RWPE2 (cell line): ENCODE results near the gene C2orf68.

Experiments used
- ATAC-seq: fragments of 200-7000 bp; cut with Tn5 transposase; 3 replicates; pipeline ENCODE4 v1.9.1; 2021; ENCODE audit warnings: low read depth
- DNase-seq: peaks from one replicate; pipeline ENCODE4 v3.0.0-alpha.2; 2020; ENCODE audit warnings: low spot score
- H3K27ac ChIP-seq: fragments of 450-650 bp; 2 replicates; pipeline ENCODE4 v1.5.1; 2017; ENCODE audit warnings: mild to moderate bottlenecking; ENCODE audit not compliant: poor library complexity, severe bottlenecking
- H3K27me3 ChIP-seq: fragments of 250-450 bp; sonication (Bioruptor Pico); 2 replicates; pipeline ENCODE4 v1.5.1; 2021; ENCODE audit warnings: mild to moderate bottlenecking, moderate library complexity; ENCODE audit not compliant: insufficient read depth, poor library complexity, severe bottlenecking
- H3K36me3 ChIP-seq: fragments of 250-450 bp; sonication (Bioruptor Pico); 2 replicates; pipeline ENCODE4 v1.5.1; 2020; ENCODE audit warnings: low read depth, mild to moderate bottlenecking, moderate library complexity
- H3K4me1 ChIP-seq: fragments of 250-450 bp; sonication (Bioruptor Pico); 2 replicates; pipeline ENCODE4 v1.5.1; 2021; ENCODE audit warnings: mild to moderate bottlenecking, moderate library complexity; ENCODE audit not compliant: insufficient read depth, poor library complexity, severe bottlenecking
- H3K4me3 ChIP-seq: fragments of 250-450 bp; sonication (Bioruptor Pico); 2 replicates; pipeline ENCODE4 v1.5.1; 2021; ENCODE audit warnings: mild to moderate bottlenecking, moderate library complexity; ENCODE audit not compliant: severe bottlenecking
- H3K9me3 ChIP-seq: fragments of 250-450 bp; sonication (Bioruptor Pico); 2 replicates; pipeline ENCODE4 v1.5.1; 2021; ENCODE audit warnings: mild to moderate bottlenecking, moderate library complexity; ENCODE audit not compliant: severe bottlenecking
- TF ChIP-seq, protein P1 (sequence below): fragments of 450-650 bp; IDR thresholded peaks from one replicate; pipeline ENCODE4 v1.5.1; 2017; ENCODE audit warnings: mild to moderate bottlenecking, moderate library complexity; ENCODE audit not compliant: poor library complexity, severe bottlenecking

Gene C2orf68

DNA sequence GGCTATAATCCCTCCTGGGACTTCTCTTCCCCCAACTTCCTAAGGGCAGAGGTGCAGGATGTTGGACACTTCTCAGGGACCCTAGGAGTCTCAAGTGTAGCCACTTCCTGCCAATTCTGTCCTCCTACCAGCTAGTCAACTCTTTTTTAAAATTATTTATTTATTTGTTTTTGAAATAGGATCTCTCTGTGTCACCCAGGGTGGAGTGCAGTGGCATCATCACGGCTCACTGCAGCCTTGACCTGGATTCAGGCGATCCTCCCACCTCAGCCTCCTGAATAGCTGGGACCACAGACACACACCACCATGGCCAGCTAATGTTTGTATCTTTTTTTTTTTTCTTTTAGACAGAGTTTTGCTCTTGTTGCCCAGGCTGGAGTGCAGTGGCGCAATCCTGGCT is 44.6 kb upstream of the C2orf68 start:
- H3K27me3 ChIP-seq = no peaks in the 10 kb centered on the region
- ATAC-seq (no peak; the same call in 2 of the 3 replicates), DNase-seq (no peak)
- H3K4me1 ChIP-seq = no peaks in the 10 kb centered on the region
- H3K27ac ChIP-seq = no peak overlapping the region
- TF ChIP-seq, protein P1, sequence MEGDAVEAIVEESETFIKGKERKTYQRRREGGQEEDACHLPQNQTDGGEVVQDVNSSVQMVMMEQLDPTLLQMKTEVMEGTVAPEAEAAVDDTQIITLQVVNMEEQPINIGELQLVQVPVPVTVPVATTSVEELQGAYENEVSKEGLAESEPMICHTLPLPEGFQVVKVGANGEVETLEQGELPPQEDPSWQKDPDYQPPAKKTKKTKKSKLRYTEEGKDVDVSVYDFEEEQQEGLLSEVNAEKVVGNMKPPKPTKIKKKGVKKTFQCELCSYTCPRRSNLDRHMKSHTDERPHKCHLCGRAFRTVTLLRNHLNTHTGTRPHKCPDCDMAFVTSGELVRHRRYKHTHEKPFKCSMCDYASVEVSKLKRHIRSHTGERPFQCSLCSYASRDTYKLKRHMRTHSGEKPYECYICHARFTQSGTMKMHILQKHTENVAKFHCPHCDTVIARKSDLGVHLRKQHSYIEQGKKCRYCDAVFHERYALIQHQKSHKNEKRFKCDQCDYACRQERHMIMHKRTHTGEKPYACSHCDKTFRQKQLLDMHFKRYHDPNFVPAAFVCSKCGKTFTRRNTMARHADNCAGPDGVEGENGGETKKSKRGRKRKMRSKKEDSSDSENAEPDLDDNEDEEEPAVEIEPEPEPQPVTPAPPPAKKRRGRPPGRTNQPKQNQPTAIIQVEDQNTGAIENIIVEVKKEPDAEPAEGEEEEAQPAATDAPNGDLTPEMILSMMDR = no peak
- no peak overlapping the region for H3K4me3 ChIP-seq
- H3K36me3 ChIP-seq = peaks cover 12% of the 10 kb centered on the region
- H3K9me3 ChIP-seq = no peaks in the 10 kb centered on the region

DNA sequence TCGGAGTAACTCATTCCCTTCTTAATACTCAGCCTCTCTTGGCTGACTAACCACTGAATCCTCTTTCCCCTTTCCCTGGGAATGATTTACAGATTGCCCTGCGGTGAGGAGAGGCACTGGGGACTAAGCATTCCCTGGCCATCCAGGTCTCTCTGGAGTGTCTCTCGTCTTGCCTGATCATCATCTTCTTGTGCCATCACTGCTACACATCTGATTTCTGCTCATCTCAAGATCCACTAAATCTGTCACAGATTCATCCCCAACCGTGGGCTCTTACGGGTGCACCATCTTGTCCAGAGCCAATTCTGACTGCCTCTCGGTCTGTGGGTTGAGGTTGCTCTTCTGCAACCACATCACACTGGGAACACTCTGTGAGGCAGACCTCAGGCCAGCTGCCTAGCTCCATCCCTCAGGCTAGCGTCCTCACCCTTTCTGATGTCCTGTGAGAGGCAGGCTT is 44.1 kb upstream of the C2orf68 start:
- peaks cover 17% of the 10 kb centered on the region for H3K36me3 ChIP-seq
- no peak for ATAC-seq
- no peaks in the 10 kb centered on the region for H3K9me3 ChIP-seq
- no peak overlapping the region for H3K27ac ChIP-seq
- TF ChIP-seq, protein P1 = no peak
- no peaks in the 10 kb centered on the region for H3K27me3 ChIP-seq
- H3K4me3 ChIP-seq = no peak overlapping the region
- no peak for DNase-seq
- no peaks in the 10 kb centered on the region for H3K4me1 ChIP-seq

DNA sequence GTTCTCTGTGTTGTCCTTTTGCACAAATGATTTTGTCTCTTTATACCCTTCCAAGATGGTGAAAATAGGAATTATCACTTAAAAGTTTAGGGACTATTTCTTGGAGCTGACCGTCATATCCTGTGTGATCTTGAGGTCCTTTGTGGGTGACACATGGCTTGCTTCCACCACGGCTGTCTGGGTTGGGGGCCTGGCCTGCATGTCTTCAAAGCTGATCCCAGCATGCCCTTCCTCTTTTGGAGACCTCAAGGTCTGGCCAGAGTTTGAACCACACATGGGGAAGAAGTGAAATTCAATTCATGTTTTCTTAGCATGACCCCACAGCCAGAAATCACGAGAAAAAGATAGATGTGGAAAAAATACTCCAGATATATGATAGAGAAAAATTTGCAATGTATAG is 42.1 kb upstream of the C2orf68 start:
- Histone ChIP-seq H3K27ac (no peak overlapping the region), H3K36me3 (peaks cover 36% of the 10 kb centered on the region), H3K9me3 (no peaks in the 10 kb centered on the region), H3K4me3 (no peak overlapping the region), H3K27me3 (no peaks in the 10 kb centered on the region), H3K4me1 (peaks cover 12% of the 10 kb centered on the region)
- DNase-seq (no peak), ATAC-seq (no peak)
- TF ChIP-seq, protein P1 = no peak

DNA sequence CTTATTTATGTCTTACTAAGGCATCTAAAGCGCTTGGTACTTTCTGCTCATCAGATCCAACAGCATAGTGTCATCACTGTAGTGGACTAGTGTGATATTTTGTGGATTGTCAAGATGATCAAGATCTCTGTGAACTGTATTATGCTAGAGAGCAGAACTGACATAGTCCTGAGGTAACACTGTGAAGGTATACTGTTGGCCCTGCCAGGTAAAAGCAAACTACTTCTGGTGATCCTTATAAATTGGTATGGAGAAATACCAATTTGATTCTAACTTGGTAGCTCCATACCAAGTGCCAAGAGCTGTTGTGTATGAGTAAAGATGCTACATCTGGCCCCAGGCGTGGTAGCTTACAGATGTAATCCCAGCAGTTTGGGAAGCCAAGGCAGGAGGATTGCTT is 40.2 kb upstream of the C2orf68 start:
- H3K36me3 ChIP-seq = peaks cover 53% of the 10 kb centered on the region
- no peak overlapping the region for H3K27ac ChIP-seq
- no peak overlapping the region for H3K4me3 ChIP-seq
- no peaks in the 10 kb centered on the region for H3K27me3 ChIP-seq
- TF ChIP-seq, protein P1 = no peak
- no peak for DNase-seq
- ATAC-seq = no peak
- H3K9me3 ChIP-seq = no peaks in the 10 kb centered on the region
- peaks cover 12% of the 10 kb centered on the region for H3K4me1 ChIP-seq

DNA sequence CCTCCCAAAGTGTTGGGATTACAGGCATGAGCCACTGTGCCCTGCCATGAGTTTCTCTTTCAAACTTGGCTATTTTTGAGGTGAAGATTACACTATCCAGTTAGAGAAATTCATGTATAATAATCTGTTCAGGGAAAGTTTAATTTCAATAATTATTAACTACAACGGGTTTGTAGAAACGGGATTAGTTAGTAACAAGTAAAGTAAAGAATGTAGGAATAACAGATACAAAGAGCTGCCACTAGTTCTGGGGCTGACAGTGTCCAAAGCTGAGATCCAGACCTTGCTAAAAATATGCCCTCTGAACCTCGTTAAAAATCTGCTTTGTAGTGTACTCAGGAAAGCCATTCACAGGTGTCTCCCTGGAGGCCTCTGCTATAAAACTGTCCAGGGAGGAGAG is 39.2 kb upstream of the C2orf68 start:
- no peaks in the 10 kb centered on the region for H3K27me3 ChIP-seq
- H3K36me3 ChIP-seq = peaks cover 61% of the 10 kb centered on the region
- no peaks in the 10 kb centered on the region for H3K9me3 ChIP-seq
- no peak overlapping the region for H3K4me3 ChIP-seq
- no peak overlapping the region for H3K27ac ChIP-seq
- no peak for DNase-seq
- no peak for ATAC-seq
- TF ChIP-seq, protein P1 = no peak
- peaks cover 12% of the 10 kb centered on the region for H3K4me1 ChIP-seq
